OCI-LY1 (cell line): ENCODE results near the gene BANF2.

ENCODE experiments used
- CTCF ChIP-seq: fragments of 200-600 bp; sonication (generic), shearing (Covaris generic); IDR thresholded peaks from 2 replicates; pipeline ENCODE4 v1.5.1; 2017; ENCODE audit warnings: mild to moderate bottlenecking, antibody characterized with exemption, low read length, moderate library complexity, mixed read lengths
- EZH2 ChIP-seq: fragments of 200-600 bp; sonication (generic), shearing (Covaris generic); IDR thresholded peaks from 2 replicates; pipeline ENCODE4 v1.8.0; 2017; ENCODE audit warnings: borderline replicate concordance, mixed run types, mild to moderate bottlenecking, antibody characterized with exemption, low read length, moderate library complexity, mixed read lengths

GRCh38 chr20:17688965-17689364 is 10.8 kb upstream of the BANF2 start:
- TF ChIP-seq CTCF (no peak), EZH2 (no peak)
